ENCODE results near the gene PNPLA3.

- TF ChIP-seq RAD21 (IDR thresholded peaks at IDR 0.05; ENCODE audit: low read length), result no peak
- TF ChIP-seq CTCF (conservative IDR thresholded peaks at IDR 0.05; ENCODE audit: low read depth, low read length), result no peak
- no peak for TF ChIP-seq RFX5 (IDR thresholded peaks at IDR 0.05; ENCODE audit: low read depth, low read length)
- no peak for TF ChIP-seq CEBPB (IDR thresholded peaks at IDR 0.05; ENCODE audit: low read depth, low read length)
- no peak for TF ChIP-seq FOS (IDR thresholded peaks at IDR 0.05; ENCODE audit: low read depth, low read length)
Observed at GRCh38 chr22:43910178-43910695, 13.4 kb upstream of the PNPLA3 start.
